H1 (cell line): ENCODE data around the gene PBX1. TPM values are rescaled to one million over a fixed set of nuclear protein-coding genes. Genes with fewer than 3 reads are reported as not detected.

Experiments used
- CTCF ChIA-PET: fragments of 300-600 bp; sonication (Branson Sonifier 250); formaldehyde crosslinking; loops from one replicate; lab custom pipeline; 2021; ENCODE audit not compliant: partially characterized antibody; lab: Charles Lee
- POLR2A ChIA-PET: fragments of 300-600 bp; sonication (Branson Sonifier 250); formaldehyde crosslinking; loops from one replicate; lab custom pipeline; 2021; ENCODE audit warnings: inconsistent platforms; ENCODE audit not compliant: partially characterized antibody; lab: Charles Lee
- DNase-seq, 2 experiments: peaks; one replicate each; pipeline versions ENCODE4 v3.0.0 to v3.0.0-alpha.2; 2010 to 2022; ENCODE audit warnings: low spot score in 2 of 2, low read depth in 1 of 2, mixed read lengths in 1 of 2
- FAIRE-seq: peaks from 2 replicates; lab custom pipeline; 2011; peaks lifted over from hg19 to GRCh38; lab: Jason Lieb, UNC
- H2AFZ ChIP-seq: 2 replicates; pipeline ENCODE4 v1.8.1; 2012; ENCODE audit warnings: low read length, inconsistent platforms
- H2AK5ac ChIP-seq: 2 replicates; pipeline ENCODE4 v1.6.1; 2013; ENCODE audit warnings: low read depth, low read length
- H2BK120ac ChIP-seq: replicated peaks from 2 replicates; pipeline ENCODE3; 2013; ENCODE audit warnings: low read depth, low read length, inconsistent platforms
- H2BK12ac ChIP-seq: 2 replicates; pipeline ENCODE4 v1.6.1; 2013; ENCODE audit warnings: low read depth, low read length
- H2BK15ac ChIP-seq: 2 replicates; pipeline ENCODE4 v1.6.1; 2013; ENCODE audit warnings: low read length
- H2BK20ac ChIP-seq: 2 replicates; pipeline ENCODE4 v1.6.1; 2013; ENCODE audit warnings: low read length
- H2BK5ac ChIP-seq: 2 replicates; pipeline ENCODE4 v1.6.1; 2013; ENCODE audit warnings: low read depth, low read length
- H3K14ac ChIP-seq: 2 replicates; pipeline ENCODE4 v1.6.1; 2013; ENCODE audit warnings: inconsistent platforms; ENCODE audit not compliant: insufficient read length
- H3K18ac ChIP-seq: 2 replicates; pipeline ENCODE4 v1.6.1; 2013; ENCODE audit warnings: low read length; ENCODE audit errors: extremely low read depth
- H3K23ac ChIP-seq: 2 replicates; pipeline ENCODE4 v1.6.1; 2013; ENCODE audit warnings: inconsistent platforms; ENCODE audit not compliant: insufficient read length
- H3K23me2 ChIP-seq: 2 replicates; pipeline ENCODE4 v1.6.1; 2013; ENCODE audit warnings: low read depth, low read length
- H3K27ac ChIP-seq: 2 replicates; pipeline ENCODE4 v1.6.1; 2011; ENCODE audit warnings: low read depth, low read length, inconsistent platforms
- H3K27me3 ChIP-seq, 4 experiments: replicated peaks in 1 of 4; 1 replicate in 1 of 4; 2 replicates in 3 of 4; pipeline versions ENCODE4 v1.6.1 to v1.8.1; 2011 to 2013; ENCODE audit warnings: low read length in 3 of 4, mild to moderate bottlenecking in 3 of 4, inconsistent platforms in 2 of 4, mixed read lengths in 2 of 4, moderate library complexity in 1 of 4; ENCODE audit not compliant: control insufficient read depth in 3 of 4, insufficient read depth in 3 of 4; ENCODE audit errors: extremely low read depth in 1 of 4
- H3K36me3 ChIP-seq, 4 experiments: 2 replicates each; pipeline versions ENCODE4 v1.6.1 to v1.8.1; 2011 to 2013; ENCODE audit warnings: mild to moderate bottlenecking in 4 of 4, low read length in 3 of 4, moderate library complexity in 2 of 4, control low read depth in 1 of 4, inconsistent platforms in 1 of 4; ENCODE audit not compliant: insufficient read depth in 4 of 4, control insufficient read depth in 2 of 4
- H3K4ac ChIP-seq: replicated peaks from 2 replicates; pipeline ENCODE3; 2013; ENCODE audit warnings: low read length, low read depth, mixed read lengths, inconsistent platforms; ENCODE audit not compliant: insufficient read length
- H3K4me1 ChIP-seq, 4 experiments: replicated peaks in 1 of 4; 1 replicate in 1 of 4; 2 replicates in 3 of 4; pipeline versions ENCODE4 v1.6.1 to v1.8.1; 2011 to 2013; ENCODE audit warnings: low read length in 3 of 4, inconsistent platforms in 2 of 4, mixed read lengths in 1 of 4; ENCODE audit not compliant: insufficient read depth in 4 of 4, control insufficient read depth in 3 of 4
- H3K4me2 ChIP-seq, 2 experiments: 2 replicates each; pipeline versions ENCODE4 v1.6.1 to v1.8.1; 2011 to 2013; ENCODE audit warnings: low read depth in 2 of 2, low read length in 2 of 2, control low read depth in 1 of 2, inconsistent platforms in 1 of 2, mild to moderate bottlenecking in 1 of 2; ENCODE audit not compliant: insufficient read depth in 1 of 2
- H3K4me3 ChIP-seq, 4 experiments: fragments of 200-600, 300-600 bp in 1 of 4; sonication (generic), shearing (Covaris generic), sonication (Bioruptor Twin) in 1 of 4; 2 replicates each; pipeline versions ENCODE4 v1.5.1 to v1.8.1; 2011 to 2016; ENCODE audit warnings: low read length in 4 of 4, low read depth in 3 of 4, control low read depth in 2 of 4, inconsistent platforms in 2 of 4, mild to moderate bottlenecking in 2 of 4, mixed read lengths in 1 of 4, moderate library complexity in 1 of 4; ENCODE audit not compliant: insufficient read depth in 2 of 4; ENCODE audit errors: extremely low read depth in 1 of 4
- H3K56ac ChIP-seq: replicated peaks from 2 replicates; pipeline ENCODE3; 2013; ENCODE audit warnings: low read depth, mild to moderate bottlenecking, mixed read lengths, low read length, inconsistent platforms; ENCODE audit not compliant: insufficient read length
- H3K79me1 ChIP-seq: 2 replicates; pipeline ENCODE4 v1.6.1; 2013; ENCODE audit warnings: low read depth, low read length, control low read depth
- H3K79me2 ChIP-seq, 2 experiments: 2 replicates each; pipeline versions ENCODE4 v1.6.1 to v1.8.1; 2012 to 2013; ENCODE audit warnings: low read length in 2 of 2, mild to moderate bottlenecking in 2 of 2, inconsistent platforms in 1 of 2; ENCODE audit not compliant: insufficient read depth in 2 of 2, control insufficient read depth in 1 of 2
- H3K9ac ChIP-seq, 4 experiments: replicated peaks in 1 of 4; 1 replicate in 1 of 4; 2 replicates in 3 of 4; pipeline versions ENCODE4 v1.6.1 to v1.8.1; 2011 to 2013; ENCODE audit warnings: low read depth in 3 of 4, low read length in 3 of 4, control low read depth in 2 of 4, mild to moderate bottlenecking in 2 of 4, moderate library complexity in 2 of 4, inconsistent platforms in 1 of 4; ENCODE audit errors: extremely low read depth in 1 of 4
- H3K9me3 ChIP-seq, 2 experiments: 2 replicates each; pipeline versions ENCODE4 v1.6.1 to v1.8.1; 2012 to 2013; ENCODE audit warnings: mild to moderate bottlenecking in 2 of 2, moderate library complexity in 2 of 2, control low read depth in 1 of 2, inconsistent platforms in 1 of 2, low read depth in 1 of 2, low read length in 1 of 2, mixed read lengths in 1 of 2; ENCODE audit not compliant: insufficient read depth in 2 of 2
- H4K20me1 ChIP-seq, 2 experiments: replicated peaks in 1 of 2; 2 replicates each; pipeline versions ENCODE3 to v1.8.1; 2011 to 2013; ENCODE audit warnings: inconsistent platforms in 2 of 2, low read length in 2 of 2, mild to moderate bottlenecking in 1 of 2; ENCODE audit not compliant: insufficient read depth in 2 of 2, control insufficient read depth in 1 of 2
- H4K5ac ChIP-seq: 2 replicates; pipeline ENCODE4 v1.6.1; 2013; ENCODE audit warnings: low read length, low read depth, mixed read lengths, inconsistent platforms; ENCODE audit not compliant: insufficient read length
- H4K8ac ChIP-seq: 2 replicates; pipeline ENCODE4 v1.8.0; 2013; ENCODE audit warnings: mild to moderate bottlenecking, moderate library complexity, low read length, inconsistent platforms; ENCODE audit not compliant: insufficient read depth; ENCODE audit errors: extremely low read depth
- H4K91ac ChIP-seq: replicated peaks from 2 replicates; pipeline ENCODE3; 2013; ENCODE audit warnings: low read length, mixed read lengths, inconsistent platforms; ENCODE audit not compliant: insufficient read length
- BRCA1 ChIP-seq: IDR thresholded peaks from 2 replicates; pipeline ENCODE4 v1.6.1; 2012; ENCODE audit warnings: low read depth, low read length, improper control_type of control experiment
- SIN3A ChIP-seq, 2 experiments: IDR thresholded peaks in 1 of 2; conservative IDR thresholded peaks in 1 of 2; 2 replicates each; pipeline ENCODE4 v1.6.1; 2011 to 2012; ENCODE audit warnings: low read length in 2 of 2, improper control_type of control experiment in 1 of 2, low read depth in 1 of 2, mild to moderate bottlenecking in 1 of 2
- WGBS, 2 experiments: shearing (Covaris generic) in 1 of 2; methylation state at CpG; one replicate each; pipeline versions ENCODE4 v1.1.6 to v1.1.7; 2013 to 2015; ENCODE audit warnings: low lambda C conversion rate in 2 of 2, mixed read lengths in 2 of 2, inconsistent platforms in 1 of 2, low coverage in 1 of 2, missing lambda C conversion rate in 1 of 2; ENCODE audit not compliant: insufficient replicate concordance in 2 of 2, insufficient coverage in 1 of 2, insufficient read length in 1 of 2; ENCODE audit errors: extremely low coverage in 1 of 2, missing lambda C conversion rate in 1 of 2; 5-methylcytosine and 5-hydroxymethylcytosine counted together
- polyA plus RNA-seq, 7 experiments: library from polyadenylated mRNA; depleted of rRNA in 3 of 7; stranded (reverse) in 5 of 7; unstranded in 2 of 7; fragments of >200 nt in 5 of 7; fragments of 200-250 nt in 2 of 7; gene quantifications; 1 replicate in 5 of 7; 2 replicates in 1 of 7; 4 replicates in 1 of 7; pipeline versions ENCODE4 v1.2.1 to v1.2.3, GENCODE V29; 2011 to 2013; ENCODE audit warnings: missing spikeins in 2 of 7, mixed read lengths in 2 of 7
- total RNA-seq: library from RNA; stranded (reverse); fragmentation: NEBNext Ultra II Directional; extraction: Animal tissue kit (Norgen Biotek cat#: 25700); gene quantifications from 2 replicates; pipeline ENCODE4 v1.2.1, GENCODE V29; 2021

Gene PBX1
- total and polyA plus RNA-seq, 2 of the 8 experiments (the other 6 are each of a cell fraction or from before 2014, with no cell fraction given): 87.4 to 124 TPM

- Histone ChIP-seq H3K4me3 (peak overlapping the region; percentile 83 to 95 (median 90)), H3K4me2 (peak overlapping the region; percentile 65 to 80), H3K36me3 (peaks cover 0 to 8% (median 1%) of the 10 kb centered on the region in 4 experiments; a peak in 1 of 8 replicates), H2BK5ac (no peak overlapping the region), H3K4ac (no peak overlapping the region), H3K23me2 (no peaks in the 10 kb centered on the region; the same call in 1 of the 2 replicates), H4K8ac (no peak overlapping the region), H3K56ac (no peak overlapping the region), H3K27ac (no peak overlapping the region), H3K79me2 (peaks cover 18 to 57% of the 10 kb centered on the region in 2 experiments; a peak in 3 of 4 replicates), H3K14ac (no peak overlapping the region), H3K9ac (peak overlapping the region in 3 of 4 experiments; percentile 41 to 84 (median 61); a peak in 3 of 7 replicates), H2BK12ac (no peak overlapping the region), H3K23ac (no peak overlapping the region), H4K91ac (no peak overlapping the region), H3K4me1 (peaks cover 0 to 14% (median 5%) of the 10 kb centered on the region in 4 experiments; a peak in 3 of 7 replicates), H3K9me3 (no peaks in the 10 kb centered on the region), H2AFZ (no peak overlapping the region), H3K18ac (no peak overlapping the region), H2AK5ac (no peak overlapping the region), H4K5ac (peak overlapping the region; percentile 18), H2BK120ac (no peak overlapping the region), H4K20me1 (peaks cover 2 to 22% of the 10 kb centered on the region in 2 experiments), H3K27me3 (no peaks in the 10 kb centered on the region), H2BK20ac (no peak overlapping the region), H2BK15ac (no peak overlapping the region), H3K79me1 (no peaks in the 10 kb centered on the region)
- ChIA-PET CTCF (interaction anchor here (2.4 kb wide), 1 partner anchor 17 kb away, joined by 6 read pairs; no protein-coding TSS in a partner anchor), POLR2A (interaction anchor here (1.0 to 1.9 kb wide), 3 partner anchors 9 to 14 kb away, joined by 3 to 7 read pairs (median 4); no protein-coding TSS in a partner anchor)
- TF ChIP-seq SIN3A (conservative IDR thresholded peaks at IDR 0.05 in 1 of 2, IDR thresholded peaks at IDR 0.05 in 1 of 2; ENCODE audit: low read depth in 1 of 2, low read length in 2 of 2): 0 out of 4 replicates have a peak, but pooled peaks of 1 of the 2 experiments have one; percentile 42
- TF ChIP-seq BRCA1: no peak
- DNase-seq (no peak), FAIRE-seq (no peak)
- WGBS, 2 experiments: 0% methylated on average over 2 of the region's 2 CpGs; no CpG with 5 or more reads in 1 of the 2 experiments
These were observed 1.6 kb downstream of the PBX1 start for GRCh38 chr1:164560556-164560955.
